K562 (cell line): Measurements from ENCODE around the gene FXYD4. TPM values are rescaled to one million over a fixed set of nuclear protein-coding genes. Genes with fewer than 3 reads are reported as not detected.

ENCODE experiments used
- ARNT ChIP-seq, 2 experiments: fragments of 450-650 bp; IDR thresholded peaks; 2 replicates each; pipeline ENCODE4 v1.6.1; 2016; ENCODE audit warnings: mild to moderate bottlenecking in 1 of 2
- BRF1 ChIP-seq: IDR thresholded peaks from 3 replicates; pipeline ENCODE4 v1.6.1; 2011; ENCODE audit warnings: borderline replicate concordance, mild to moderate bottlenecking; ENCODE audit not compliant: insufficient read length; ENCODE audit errors: extremely low read depth
- C11orf30 ChIP-seq: fragments of 450-650 bp; IDR thresholded peaks from 2 replicates; pipeline ENCODE4 v1.6.1; 2016; ENCODE audit warnings: low read depth, mild to moderate bottlenecking
- CHD2 ChIP-seq: IDR thresholded peaks from 2 replicates; pipeline ENCODE4 v1.6.1; 2011; ENCODE audit warnings: low read depth, low read length
- HOXB6 ChIP-seq: fragments of 250-450 bp; sonication (Bioruptor Pico); IDR thresholded peaks from 2 replicates; pipeline ENCODE4 v1.5.1; 2022; ENCODE audit warnings: mild to moderate bottlenecking, borderline replicate concordance
- NR2C2 ChIP-seq, 2 experiments: fragments of 200-800 bp in 1 of 2; sonication (Bioruptor generic) in 1 of 2; sonication (generic) in 1 of 2; formaldehyde crosslinking in 1 of 2; IDR thresholded peaks; 2 replicates each; pipeline versions ENCODE4 v1.6.1 to v1.8.0; 2016 to 2022; ENCODE audit warnings: mild to moderate bottlenecking in 1 of 2, missing compliant biosample characterization in 1 of 2, missing genetic modification characterization in 1 of 2, missing genetic modification reagents in 1 of 2
- PCBP2 ChIP-seq: fragments of 200-400 bp; formaldehyde crosslinking; IDR thresholded peaks from 2 replicates; pipeline ENCODE4 v1.6.1; 2018; ENCODE audit warnings: low read length, low read depth, mild to moderate bottlenecking, moderate library complexity; ENCODE audit not compliant: poor library complexity, severe bottlenecking
- PML ChIP-seq: IDR thresholded peaks from 2 replicates; pipeline ENCODE4 v1.6.1; 2012; ENCODE audit warnings: low read length, inconsistent platforms
- SMARCB1 ChIP-seq: IDR thresholded peaks from 2 replicates; pipeline ENCODE4 v1.6.1; 2011; ENCODE audit warnings: improper control_type of control experiment, low read depth; ENCODE audit not compliant: insufficient read length
- SRF ChIP-seq, 2 experiments: fragments of 250-450, 450-650 bp in 1 of 2; sonication (Bioruptor Pico) in 1 of 2; sonication (generic) in 1 of 2; formaldehyde crosslinking; IDR thresholded peaks; 2 replicates each; pipeline versions ENCODE4 v1.5.0 to v1.5.1; 2020 to 2022; ENCODE audit warnings: mild to moderate bottlenecking in 1 of 2, missing genetic modification reagents in 1 of 2
- TCF7L2 ChIP-seq: fragments of 150-350 bp; IDR thresholded peaks from 2 replicates; pipeline ENCODE4 v1.6.1; 2016; ENCODE audit warnings: low read depth, mild to moderate bottlenecking, low read length, moderate library complexity
- ZNF41 ChIP-seq: fragments of 250-450 bp; sonication (Bioruptor Pico); conservative IDR thresholded peaks from 2 replicates; pipeline ENCODE4 v1.4.0; 2020; ENCODE audit warnings: mild to moderate bottlenecking
- ZNF551 ChIP-seq: fragments of 250-450 bp; sonication (Bioruptor Pico); IDR thresholded peaks from 2 replicates; pipeline ENCODE4 v1.5.0; 2021; ENCODE audit warnings: mild to moderate bottlenecking, moderate library complexity
- ZNF695 ChIP-seq: fragments of 450-650 bp; formaldehyde crosslinking; IDR thresholded peaks from 2 replicates; pipeline ENCODE4 v1.4.0; 2020; ENCODE audit warnings: mild to moderate bottlenecking, moderate library complexity
- polyA plus RNA-seq, 8 experiments: library from polyadenylated mRNA; depleted of rRNA in 4 of 8; stranded (reverse) in 5 of 8; unstranded in 3 of 8; fragments of >200 nt; fragmentation: Nextera tagmentation in 2 of 8; fragmentation: Illumina TruSeq in 1 of 8; extraction: Ambion mirVana in 2 of 8; extraction: Trizol in 1 of 8; gene quantifications; 2 replicates each; pipeline versions ENCODE4 v1.2.1 to v1.2.3, GENCODE V29; 2011 to 2014; ENCODE audit warnings: inconsistent platforms in 1 of 8, missing spikeins in 1 of 8
- total RNA-seq, 7 experiments: library from RNA; depleted of rRNA in 6 of 7; stranded (reverse); fragments of >200 nt in 6 of 7; fragmentation: Illumina TruSeq in 2 of 7; extraction: Trizol in 2 of 7; gene quantifications; 2 replicates each; pipeline versions ENCODE4 v1.2.1 to v1.2.3, GENCODE V29; 2011 to 2021; ENCODE audit warnings: low replicate concordance in 1 of 7
- TF ChIP-seq, protein P1 (sequence below), 2 experiments: fragments of 450-650 bp; IDR thresholded peaks; 2 replicates each; pipeline ENCODE4 v1.6.1; 2016; ENCODE audit warnings: mild to moderate bottlenecking in 2 of 2, borderline replicate concordance in 1 of 2, low read depth in 1 of 2, moderate library complexity in 1 of 2
- TF ChIP-seq, protein P2 (sequence below): sonication (generic); formaldehyde crosslinking; IDR thresholded peaks from 2 replicates; pipeline ENCODE4 v1.8.0; 2022; ENCODE audit warnings: mild to moderate bottlenecking, missing genetic modification reagents
- TF ChIP-seq, protein P3 (sequence below): fragments of 250-450 bp; sonication (Bioruptor Pico); IDR thresholded peaks from 2 replicates; pipeline ENCODE4 v1.5.1; 2021; ENCODE audit warnings: mild to moderate bottlenecking

Gene FXYD4
- total and polyA plus RNA-seq, 9 of the 15 experiments (the other 6 are each of a cell fraction or from before 2014, with no cell fraction given): not detected

DNA sequence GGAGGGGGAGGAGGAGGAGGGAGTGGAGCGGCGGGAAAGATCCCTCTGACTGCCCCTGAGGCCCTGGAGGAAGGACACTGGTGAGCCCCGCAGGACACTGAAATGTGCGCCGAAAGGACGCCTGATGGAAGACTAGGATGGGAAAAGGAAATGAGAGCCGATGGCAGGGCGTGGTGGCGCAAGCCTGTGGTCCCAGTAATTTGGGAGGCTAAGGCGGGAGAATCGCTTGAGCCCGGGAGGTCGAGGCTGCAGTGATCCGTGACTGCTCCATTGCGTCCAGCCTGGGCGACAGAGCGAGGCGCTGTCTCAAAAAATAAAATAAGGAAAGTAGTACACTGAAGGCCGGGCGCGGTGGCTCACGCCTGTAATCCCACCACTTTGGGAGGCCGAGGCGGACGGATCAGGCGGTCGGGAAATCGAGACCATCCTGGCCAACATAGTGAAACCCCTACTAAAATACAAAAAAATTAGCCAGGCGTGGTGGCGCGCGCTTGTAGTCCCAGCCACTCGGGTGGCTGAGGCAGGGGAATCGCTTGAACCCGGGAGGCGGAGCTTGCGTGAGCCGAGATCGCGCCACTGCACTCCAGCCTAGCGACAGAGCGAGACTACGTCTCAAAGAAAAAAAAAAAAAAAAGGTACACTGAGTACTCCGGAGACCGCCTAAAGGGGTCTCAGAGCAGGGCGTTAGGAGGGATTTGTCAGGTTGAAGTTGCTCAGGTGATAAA is 38.1 kb downstream of the FXYD4 start (continued):
- TF ChIP-seq, protein P1, sequence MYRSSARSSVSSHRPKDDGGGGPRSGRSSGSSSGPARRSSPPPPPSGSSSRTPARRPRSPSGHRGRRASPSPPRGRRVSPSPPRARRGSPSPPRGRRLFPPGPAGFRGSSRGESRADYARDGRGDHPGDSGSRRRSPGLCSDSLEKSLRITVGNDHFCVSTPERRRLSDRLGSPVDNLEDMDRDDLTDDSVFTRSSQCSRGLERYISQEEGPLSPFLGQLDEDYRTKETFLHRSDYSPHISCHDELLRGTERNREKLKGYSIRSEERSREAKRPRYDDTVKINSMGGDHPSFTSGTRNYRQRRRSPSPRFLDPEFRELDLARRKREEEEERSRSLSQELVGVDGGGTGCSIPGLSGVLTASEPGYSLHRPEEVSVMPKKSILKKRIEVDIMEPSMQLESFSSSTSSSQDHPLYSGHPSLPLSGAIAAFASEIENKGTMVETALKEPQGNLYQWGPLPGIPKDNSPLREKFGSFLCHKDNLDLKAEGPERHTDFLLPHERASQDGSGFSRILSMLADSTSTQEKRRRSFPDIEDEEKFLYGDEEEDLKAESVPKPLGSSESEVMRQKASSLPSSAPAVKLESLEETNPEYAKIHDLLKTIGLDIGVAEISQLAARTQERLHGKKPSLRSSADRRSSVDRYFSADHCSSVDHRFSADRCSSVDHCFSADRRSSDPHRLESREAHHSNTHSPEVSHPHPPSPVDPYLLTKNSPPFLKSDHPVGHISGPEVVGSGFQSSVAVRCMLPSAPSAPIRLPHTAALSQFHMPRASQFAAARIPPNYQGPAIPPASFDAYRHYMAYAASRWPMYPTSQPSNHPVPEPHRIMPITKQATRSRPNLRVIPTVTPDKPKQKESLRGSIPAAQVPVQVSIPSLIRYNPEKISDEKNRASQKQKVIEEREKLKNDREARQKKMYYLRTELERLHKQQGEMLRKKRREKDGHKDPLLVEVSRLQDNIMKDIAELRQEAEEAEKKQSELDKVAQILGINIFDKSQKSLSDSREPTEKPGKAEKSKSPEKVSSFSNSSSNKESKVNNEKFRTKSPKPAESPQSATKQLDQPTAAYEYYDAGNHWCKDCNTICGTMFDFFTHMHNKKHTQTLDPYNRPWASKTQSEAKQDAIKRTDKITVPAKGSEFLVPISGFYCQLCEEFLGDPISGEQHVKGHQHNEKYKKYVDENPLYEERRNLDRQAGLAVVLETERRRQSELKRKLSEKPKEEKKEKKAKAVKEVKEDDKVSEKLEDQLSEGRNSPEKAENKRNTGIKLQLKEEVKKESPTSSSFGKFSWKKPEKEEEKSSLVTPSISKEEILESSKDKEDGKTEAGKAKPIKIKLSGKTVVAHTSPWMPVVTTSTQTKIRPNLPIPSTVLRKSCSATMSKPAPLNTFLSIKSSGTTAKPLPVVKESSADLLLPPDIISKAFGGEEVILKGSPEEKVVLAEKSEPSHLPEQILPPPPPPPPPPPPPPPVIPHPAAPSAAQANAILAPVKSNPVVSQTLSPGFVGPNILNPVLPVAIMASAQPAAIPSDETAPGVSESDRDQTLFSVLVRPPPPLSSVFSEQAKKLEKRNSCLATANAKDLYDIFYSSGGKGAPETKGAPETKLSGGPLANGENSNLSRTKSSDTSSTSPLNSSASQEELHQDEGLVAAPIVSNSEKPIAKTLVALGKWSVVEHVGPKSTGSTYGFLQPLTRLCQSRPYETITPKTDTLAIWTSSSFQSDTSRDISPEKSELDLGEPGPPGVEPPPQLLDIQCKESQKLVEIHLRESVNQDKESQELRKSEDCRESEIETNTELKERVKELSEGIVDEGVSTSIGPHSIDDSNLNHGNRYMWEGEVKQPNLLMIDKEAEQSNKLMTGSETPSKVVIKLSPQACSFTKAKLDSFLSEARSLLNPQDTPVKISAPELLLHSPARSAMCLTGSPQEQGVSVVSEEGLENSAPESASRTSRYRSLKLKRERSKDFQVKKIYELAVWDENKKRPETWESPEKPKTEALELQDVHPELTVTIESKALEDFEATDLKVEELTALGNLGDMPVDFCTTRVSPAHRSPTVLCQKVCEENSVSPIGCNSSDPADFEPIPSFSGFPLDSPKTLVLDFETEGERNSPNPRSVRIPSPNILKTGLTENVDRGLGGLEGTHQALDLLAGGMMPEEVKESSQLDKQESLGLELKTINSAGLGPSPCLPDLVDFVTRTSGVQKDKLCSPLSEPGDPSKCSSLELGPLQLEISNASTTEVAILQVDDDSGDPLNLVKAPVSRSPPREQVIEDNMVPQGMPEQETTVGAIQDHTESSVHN (IDR thresholded peaks at IDR 0.05; ENCODE audit: borderline replicate concordance in 1 of 2, low read depth in 1 of 2): no peak
- no peak for TF ChIP-seq ARNT (IDR thresholded peaks at IDR 0.05)
- no peak for TF ChIP-seq PML
- TF ChIP-seq ZNF551: no peak
- TF ChIP-seq HOXB6 (CRISPR knock-in tag): no peak
- peak; percentile 15; the same call in 1 of the 2 replicates for TF ChIP-seq ZNF41 (CRISPR knock-in tag)
- TF ChIP-seq ZNF695 (CRISPR knock-in tag): no peak; the same call in 1 of the 2 replicates
- TF ChIP-seq BRF1: no peak
- TF ChIP-seq, protein P2, sequence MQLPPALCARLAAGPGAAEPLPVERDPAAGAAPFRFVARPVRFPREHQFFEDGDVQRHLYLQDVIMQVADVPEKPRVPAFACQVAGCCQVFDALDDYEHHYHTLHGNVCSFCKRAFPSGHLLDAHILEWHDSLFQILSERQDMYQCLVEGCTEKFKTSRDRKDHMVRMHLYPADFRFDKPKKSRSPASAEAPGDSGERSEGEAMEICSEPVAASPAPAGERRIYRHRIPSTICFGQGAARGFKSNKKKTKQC (CRISPR knock-in tag): no peak
- TF ChIP-seq PCBP2: no peak
- TF ChIP-seq SMARCB1: no peak
- no peak for TF ChIP-seq SRF (CRISPR knock-in tag; IDR thresholded peaks at IDR 0.05)
- TF ChIP-seq, protein P3, sequence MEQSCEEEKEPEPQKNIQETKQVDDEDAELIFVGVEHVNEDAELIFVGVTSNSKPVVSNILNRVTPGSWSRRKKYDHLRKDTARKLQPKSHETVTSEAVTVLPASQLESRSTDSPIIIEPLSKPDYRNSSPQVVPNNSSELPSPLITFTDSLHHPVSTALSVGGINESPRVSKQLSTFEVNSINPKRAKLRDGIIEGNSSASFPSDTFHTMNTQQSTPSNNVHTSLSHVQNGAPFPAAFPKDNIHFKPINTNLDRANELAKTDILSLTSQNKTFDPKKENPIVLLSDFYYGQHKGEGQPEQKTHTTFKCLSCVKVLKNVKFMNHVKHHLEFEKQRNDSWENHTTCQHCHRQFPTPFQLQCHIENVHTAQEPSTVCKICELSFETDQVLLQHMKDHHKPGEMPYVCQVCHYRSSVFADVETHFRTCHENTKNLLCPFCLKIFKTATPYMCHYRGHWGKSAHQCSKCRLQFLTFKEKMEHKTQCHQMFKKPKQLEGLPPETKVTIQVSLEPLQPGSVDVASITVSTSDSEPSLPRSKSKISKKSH (CRISPR knock-in tag): no peak
- TF ChIP-seq NR2C2 (CRISPR knock-in tag; IDR thresholded peaks at IDR 0.05): no peak; the same call in 1 of the 2 replicates
- TF ChIP-seq NR2C2 (tag; IDR thresholded peaks at IDR 0.05): no peak
- no peak for TF ChIP-seq TCF7L2
- TF ChIP-seq CHD2: no peak; the same call in 1 of the 2 replicates
- TF ChIP-seq C11orf30: no peak
